Liver (tissue), 9 donors: ENCODE measurements around the gene PDE4B. TPM values are rescaled to one million over a fixed set of nuclear protein-coding genes. Genes with fewer than 3 reads are reported as not detected.

ENCODE experiments used
- DNase-seq: peaks from one replicate; pipeline ENCODE4 v3.0.0-alpha.2; 2017; ENCODE audit warnings: low spot score
- H3K27ac ChIP-seq, 2 donors: one replicate each; pipeline ENCODE4 v1.7.0; 2013; ENCODE audit warnings: inconsistent platforms in 2 of 2, low read length in 2 of 2, control low read depth in 1 of 2, low read depth in 1 of 2, mild to moderate bottlenecking in 1 of 2
- H3K27me3 ChIP-seq, 4 donors: one replicate each; pipeline versions ENCODE4 v1.6.1 to v1.7.0; 2013; ENCODE audit warnings: low read length in 3 of 4, inconsistent platforms in 1 of 4, mild to moderate bottlenecking in 1 of 4, moderate library complexity in 1 of 4; ENCODE audit not compliant: control insufficient read depth in 4 of 4, insufficient read depth in 4 of 4
- H3K36me3 ChIP-seq, 4 donors: one replicate each; pipeline versions ENCODE4 v1.6.1 to v1.7.0; 2013; ENCODE audit warnings: low read length in 3 of 4, mild to moderate bottlenecking in 3 of 4, low read depth in 1 of 4, moderate library complexity in 1 of 4; ENCODE audit not compliant: control insufficient read depth in 4 of 4, insufficient read depth in 3 of 4
- H3K4me1 ChIP-seq, 4 donors: one replicate each; pipeline versions ENCODE4 v1.6.1 to v1.7.0; 2013; ENCODE audit warnings: low read length in 3 of 4, mild to moderate bottlenecking in 3 of 4, moderate library complexity in 1 of 4; ENCODE audit not compliant: control insufficient read depth in 4 of 4, insufficient read depth in 4 of 4
- H3K4me3 ChIP-seq, 3 donors: one replicate each; pipeline versions ENCODE4 v1.6.1 to v1.7.0; 2013; ENCODE audit warnings: low read length in 3 of 3, control low read depth in 1 of 3, low read depth in 1 of 3, mild to moderate bottlenecking in 1 of 3
- H3K9ac ChIP-seq, 2 donors: one replicate each; pipeline ENCODE4 v1.7.0; 2013; ENCODE audit warnings: low read length in 2 of 2, mild to moderate bottlenecking in 2 of 2, moderate library complexity in 2 of 2, control low read depth in 1 of 2, low read depth in 1 of 2
- H3K9me3 ChIP-seq, 4 donors: one replicate each; pipeline versions ENCODE4 v1.6.1 to v1.7.0; 2013; ENCODE audit warnings: low read length in 3 of 4; ENCODE audit not compliant: control insufficient read depth in 4 of 4
- ATF3 ChIP-seq: IDR thresholded peaks from 2 replicates; pipeline ENCODE4 v1.6.1; 2016; ENCODE audit warnings: antibody characterized with exemption
- CTCF ChIP-seq: fragments of 150-350 bp; IDR thresholded peaks from 2 replicates; pipeline ENCODE4 v1.5.1; 2017; ENCODE audit warnings: improper control_type of control experiment, low read depth, low read length; ENCODE audit not compliant: missing input control
- EGR1 ChIP-seq, 2 donors: IDR thresholded peaks; 2 replicates each; pipeline ENCODE4 v1.6.1; 2016 to 2018; ENCODE audit warnings: antibody characterized with exemption in 2 of 2, low read depth in 2 of 2
- FOXA1 ChIP-seq: IDR thresholded peaks from 2 replicates; pipeline ENCODE4 v1.6.1; 2016; ENCODE audit warnings: antibody characterized with exemption
- FOXA2 ChIP-seq: IDR thresholded peaks from 2 replicates; pipeline ENCODE4 v1.6.1; 2016; ENCODE audit warnings: antibody characterized with exemption
- GABPA ChIP-seq, 2 donors: IDR thresholded peaks in 1 of 2; conservative IDR thresholded peaks in 1 of 2; 2 replicates each; pipeline ENCODE4 v1.6.1; 2016; ENCODE audit warnings: antibody characterized with exemption in 2 of 2, mild to moderate bottlenecking in 1 of 2, moderate library complexity in 1 of 2
- HNF4A ChIP-seq, 2 donors: conservative IDR thresholded peaks; 2 replicates each; pipeline ENCODE4 v1.6.1; 2016; ENCODE audit warnings: antibody characterized with exemption in 2 of 2, mild to moderate bottlenecking in 2 of 2
- HNF4G ChIP-seq: IDR thresholded peaks from 2 replicates; pipeline ENCODE4 v1.6.1; 2016; ENCODE audit warnings: antibody characterized with exemption
- MAX ChIP-seq: IDR thresholded peaks from 2 replicates; pipeline ENCODE4 v1.6.1; 2016; ENCODE audit warnings: antibody characterized with exemption
- NR2F2 ChIP-seq: IDR thresholded peaks from 2 replicates; pipeline ENCODE4 v1.6.1; 2016; ENCODE audit warnings: antibody characterized with exemption
- RAD21 ChIP-seq, 2 donors: IDR thresholded peaks; 2 replicates each; pipeline ENCODE4 v1.6.1; 2016; ENCODE audit warnings: antibody characterized with exemption in 2 of 2, mild to moderate bottlenecking in 2 of 2
- REST ChIP-seq: IDR thresholded peaks from 2 replicates; pipeline ENCODE4 v1.6.1; 2016; ENCODE audit warnings: antibody characterized with exemption, mild to moderate bottlenecking
- RXRA ChIP-seq, 2 donors: IDR thresholded peaks; 2 replicates each; pipeline ENCODE4 v1.6.1; 2017 to 2018; ENCODE audit warnings: antibody characterized with exemption in 2 of 2, mild to moderate bottlenecking in 1 of 2
- SP1 ChIP-seq: IDR thresholded peaks from 2 replicates; pipeline ENCODE4 v1.6.1; 2018; ENCODE audit warnings: antibody characterized with exemption, mild to moderate bottlenecking
- TAF1 ChIP-seq: conservative IDR thresholded peaks from 2 replicates; pipeline ENCODE4 v1.6.1; 2016; ENCODE audit warnings: antibody characterized with exemption, mild to moderate bottlenecking
- YY1 ChIP-seq: IDR thresholded peaks from 2 replicates; pipeline ENCODE4 v1.6.1; 2016; ENCODE audit warnings: antibody characterized with exemption, mild to moderate bottlenecking
- WGBS: extraction: QIAGEN DNeasy Blood & Tissue Kit; methylation state at CpG from one replicate; pipeline ENCODE4 v1.1.7; 2013; 5-methylcytosine and 5-hydroxymethylcytosine counted together
- polyA plus RNA-seq, 2 donors: library from polyadenylated mRNA; stranded (reverse) in 1 of 2; unstranded in 1 of 2; fragments of 200-250 nt in 1 of 2; fragments of >200 nt in 1 of 2; fragmentation: Nextera tagmentation in 1 of 2; extraction: Ambion mirVana in 1 of 2; gene quantifications; one replicate each; pipeline versions ENCODE4 v1.2.1 to v1.2.3, GENCODE V29; 2013 to 2015
- total RNA-seq, 2 donors: library from RNA; depleted of rRNA; stranded (reverse); fragments of >200 nt; gene quantifications; one replicate each; pipeline ENCODE4 v1.2.3, GENCODE V29; 2014
- TF ChIP-seq, protein P1 (sequence below): IDR thresholded peaks from 2 replicates; pipeline ENCODE4 v1.6.1; 2016; ENCODE audit warnings: antibody characterized with exemption
- donor health status: healthy.
- donor health status: healthy.
- donor health status: healthy.
- donor health status: healthy.
- donor health status: healthy.

Gene PDE4B
- total and polyA plus RNA-seq, 4 donors = 1.9 to 3.9 (median 2.7) TPM

DNA sequence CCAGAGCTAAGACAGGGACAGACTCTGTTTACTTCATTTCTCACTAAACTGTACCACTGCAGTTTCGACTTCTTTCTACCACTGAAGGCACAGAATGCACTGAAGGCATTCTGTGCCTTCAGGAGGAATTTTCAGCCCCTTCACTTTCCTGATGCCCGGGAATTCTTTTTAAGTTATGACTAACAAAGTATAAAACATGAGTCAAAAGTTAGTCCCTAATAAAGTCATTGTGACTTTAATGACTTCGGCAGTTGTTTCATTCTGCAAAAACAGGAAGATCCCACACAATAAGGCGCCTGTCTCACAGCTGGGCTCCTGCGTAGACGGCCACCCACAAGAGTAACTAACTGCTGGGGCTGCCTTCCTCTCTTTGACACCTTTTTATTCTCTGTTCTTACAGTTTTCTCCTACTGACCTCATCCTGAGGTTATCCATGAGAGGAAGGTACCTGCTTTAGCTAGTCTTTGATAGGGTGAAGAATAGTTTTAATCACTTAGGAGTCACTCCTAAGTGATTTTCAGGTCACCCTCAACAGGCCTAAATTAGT, 557.4 kb downstream of the PDE4B start:
- peaks cover 4 to 6% (median 6%) of the 10 kb centered on the region in 4 donors for H3K4me1 ChIP-seq
- H3K9ac ChIP-seq = peak overlapping the region in 1 of 2 donors; percentile 21
- TF ChIP-seq SP1 (no peak), FOXA2 (no peak), NR2F2 (no peak), HNF4A (conservative IDR thresholded peaks at IDR 0.05) (no peak), MAX (no peak), ATF3 (no peak), FOXA1 (no peak), GABPA (IDR thresholded peaks at IDR 0.05 in 1 of 2, conservative IDR thresholded peaks at IDR 0.05 in 1 of 2) (no peak), RXRA (IDR thresholded peaks at IDR 0.05) (no peak), REST (no peak), YY1 (no peak), HNF4G (no peak), RAD21 (IDR thresholded peaks at IDR 0.05) (no peak), TAF1 (no peak), EGR1 (IDR thresholded peaks at IDR 0.05; ENCODE audit: low read depth in 2 of 2) (no peak)
- TF ChIP-seq, protein P1, sequence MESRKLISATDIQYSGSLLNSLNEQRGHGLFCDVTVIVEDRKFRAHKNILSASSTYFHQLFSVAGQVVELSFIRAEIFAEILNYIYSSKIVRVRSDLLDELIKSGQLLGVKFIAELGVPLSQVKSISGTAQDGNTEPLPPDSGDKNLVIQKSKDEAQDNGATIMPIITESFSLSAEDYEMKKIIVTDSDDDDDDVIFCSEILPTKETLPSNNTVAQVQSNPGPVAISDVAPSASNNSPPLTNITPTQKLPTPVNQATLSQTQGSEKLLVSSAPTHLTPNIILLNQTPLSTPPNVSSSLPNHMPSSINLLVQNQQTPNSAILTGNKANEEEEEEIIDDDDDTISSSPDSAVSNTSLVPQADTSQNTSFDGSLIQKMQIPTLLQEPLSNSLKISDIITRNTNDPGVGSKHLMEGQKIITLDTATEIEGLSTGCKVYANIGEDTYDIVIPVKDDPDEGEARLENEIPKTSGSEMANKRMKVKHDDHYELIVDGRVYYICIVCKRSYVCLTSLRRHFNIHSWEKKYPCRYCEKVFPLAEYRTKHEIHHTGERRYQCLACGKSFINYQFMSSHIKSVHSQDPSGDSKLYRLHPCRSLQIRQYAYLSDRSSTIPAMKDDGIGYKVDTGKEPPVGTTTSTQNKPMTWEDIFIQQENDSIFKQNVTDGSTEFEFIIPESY = no peak
- no peak overlapping the region for H3K4me3 ChIP-seq
- H3K9me3 ChIP-seq = no peaks in the 10 kb centered on the region
- peak overlapping the region; percentile 51 to 55 for H3K27ac ChIP-seq
- WGBS = 53% methylated on average over 6 of the region's 6 CpGs
- DNase-seq = no peak
- H3K36me3 ChIP-seq = no peaks in the 10 kb centered on the region
- H3K27me3 ChIP-seq = no peaks in the 10 kb centered on the region

DNA sequence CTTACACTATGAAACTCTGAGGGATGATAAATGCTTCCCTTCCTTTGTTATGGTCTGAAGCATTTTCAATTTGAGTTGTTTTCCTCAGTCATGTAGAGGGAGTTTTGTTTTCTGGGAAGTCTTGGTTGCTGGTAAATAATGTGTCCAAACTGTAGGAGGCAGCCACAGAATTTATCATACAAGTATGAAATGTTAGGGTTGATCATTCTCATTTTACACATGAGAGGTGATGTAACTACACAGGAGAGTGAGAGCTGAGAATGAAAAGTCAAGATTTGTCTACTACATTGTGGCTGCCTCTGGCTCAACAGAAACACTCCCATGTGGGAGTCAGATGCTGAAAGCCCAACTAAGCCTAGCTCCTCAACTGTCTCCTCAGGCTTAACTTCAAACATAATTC, 558.8 kb downstream of the PDE4B start:
- Histone ChIP-seq H3K27me3 (no peaks in the 10 kb centered on the region), H3K4me3 (no peak overlapping the region), H3K27ac (no peak overlapping the region), H3K36me3 (peaks cover 0 to 4% (median 2%) of the 10 kb centered on the region in 4 donors), H3K4me1 (peaks cover 4 to 6% (median 6%) of the 10 kb centered on the region in 4 donors), H3K9me3 (no peaks in the 10 kb centered on the region), H3K9ac (no peak overlapping the region)
- TF ChIP-seq YY1 (no peak), RAD21 (IDR thresholded peaks at IDR 0.05) (no peak), HNF4A (conservative IDR thresholded peaks at IDR 0.05) (no peak), FOXA2 (no peak), HNF4G (no peak), CTCF (no peak), NR2F2 (no peak), REST (no peak), EGR1 (IDR thresholded peaks at IDR 0.05; ENCODE audit: low read depth in 2 of 2) (no peak), SP1 (no peak)
- TF ChIP-seq, protein P1 = no peak
- no peak for DNase-seq
